ENCODE results near the gene SYTL3. TPM values are rescaled to one million over a fixed set of nuclear protein-coding genes. Genes with fewer than 3 reads are reported as not detected.

Gene SYTL3
- total and polyA plus RNA-seq, 2 donors (not counting 1 experiment from before 2014, with no cell fraction given) = 1.1 to 5.4 TPM

DNA sequence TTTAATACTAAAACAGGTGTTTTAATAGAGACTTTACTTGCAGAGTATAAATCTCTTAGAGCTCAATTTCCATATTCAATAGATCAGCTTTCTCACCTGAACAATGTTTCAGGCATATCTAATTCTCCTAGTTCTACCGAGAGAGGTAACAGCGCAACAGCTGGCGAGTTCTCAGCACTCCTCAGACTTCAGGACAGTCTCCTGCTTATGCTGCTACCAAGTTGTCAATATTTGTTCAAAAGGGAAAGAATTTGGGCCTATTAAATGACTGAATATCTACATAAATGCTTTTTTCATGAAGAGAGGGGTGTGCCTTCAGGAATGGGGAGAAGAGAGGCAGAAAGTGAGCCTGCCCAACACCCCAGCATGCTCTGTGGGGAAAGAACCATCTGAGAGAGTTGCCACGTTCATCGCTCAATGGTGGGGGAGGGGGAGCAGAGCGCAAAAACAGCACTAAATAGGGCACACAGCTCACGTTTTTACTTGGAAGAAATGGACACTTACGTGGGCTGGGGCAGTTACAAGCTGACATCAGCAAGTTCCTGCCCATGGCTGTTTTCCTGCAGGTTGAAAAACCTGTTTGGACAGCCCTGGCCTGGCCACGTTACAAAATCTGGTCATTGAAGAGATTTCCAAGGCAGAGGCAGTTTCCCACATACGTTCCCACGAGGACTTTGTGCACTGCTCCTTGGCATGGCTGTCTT, 131.3 kb downstream of the SYTL3 start:
- Histone ChIP-seq H3K79me2 (ENCODE audit: control insufficient read depth, insufficient read depth, low read length) (peaks cover 90% of the 10 kb centered on the region), H3K36me3 (replicated peaks in 1 of 2; ENCODE audit: control extremely low read depth in 1 of 2, control insufficient read depth in 1 of 2, extremely low read depth in 1 of 2, insufficient read depth in 2 of 2, low read length in 1 of 2) (peaks cover 6 to 98% of the 10 kb centered on the region in 2 experiments), H3K9ac (ENCODE audit: low read length) (no peak overlapping the region), H2AFZ (ENCODE audit: insufficient read depth, low read depth, low read length, poor library complexity, severe bottlenecking) (no peak overlapping the region), H3K27me3 (replicated peaks in 1 of 4; ENCODE audit: control extremely low read depth in 1 of 4, control insufficient read depth in 3 of 4, insufficient read depth in 4 of 4, low read length in 3 of 4) (no peaks in the 10 kb centered on the region), H3K27ac (ENCODE audit: low read length in 2 of 2) (peak overlapping the region in 1 of 2 donors; percentile 3), H4K20me1 (ENCODE audit: control insufficient read depth, insufficient read depth, low read length, poor library complexity, severe bottlenecking) (peaks cover 98% of the 10 kb centered on the region), H3K4me3 (ENCODE audit: control extremely low read depth in 1 of 5, extremely low read depth in 1 of 5, insufficient read depth in 1 of 5, low read depth in 2 of 5, low read length in 4 of 5) (no peak overlapping the region), H3K9me3 (ENCODE audit: control extremely low read depth in 1 of 3, control insufficient read depth in 2 of 3, insufficient read depth in 1 of 3, low read length in 2 of 3) (no peaks in the 10 kb centered on the region), H3K4me1 (ENCODE audit: control insufficient read depth in 2 of 2, insufficient read depth in 2 of 2, low read length in 2 of 2) (no peaks in the 10 kb centered on the region), H3K4me2 (replicated peaks; ENCODE audit: low read depth, low read length, poor library complexity, severe bottlenecking) (no peak overlapping the region)
- DNase-seq = no peak
- H3K27ac Mint-ChIP-seq = peak overlapping the region; percentile 32
- no peak for ATAC-seq (ENCODE audit: low read depth)
- H3K9me3 Mint-ChIP-seq (ENCODE audit: insufficient read depth) = no peaks in the 10 kb centered on the region
- ChIA-PET CTCF (interaction anchor here (0.8 to 3.1 kb wide), 9 partner anchors 8 to 346 kb away, joined by 3 to 19 read pairs (median 5); no protein-coding TSS in a partner anchor), POLR2A (interaction anchor here (0.6 to 1.0 kb wide), 2 partner anchors 10 to 1360 kb away, joined by 3 to 8 read pairs; no protein-coding TSS in a partner anchor)
- WGBS (ENCODE audit: insufficient coverage) = 93% methylated on average over 8 of the region's 11 CpGs
- no peaks in the 10 kb centered on the region for H3K27me3 Mint-ChIP-seq
- intact Hi-C loops (cut with micrococcal nuclease) = no loop called here
- no peak overlapping the region for H3K4me3 Mint-ChIP-seq
- H3K4me1 Mint-ChIP-seq = peaks cover 17% of the 10 kb centered on the region
- TF ChIP-seq CTCF (IDR thresholded peaks at IDR 0.05) (no peak), EZH2 (IDR thresholded peaks at IDR 0.05; ENCODE audit: borderline replicate concordance, insufficient read depth, low read depth, low read length, poor library complexity, severe bottlenecking) (no peak)

Data from B cell (primary cell).